ENCODE measurements around the gene KCNA1.

The KCNA1 gene

GRCh38 chr12:4864575-4864974 lies 45.1 kb upstream of the KCNA1 start:
- no peak overlapping the region for H3K4me2 ChIP-seq (ENCODE audit: low read depth, low read length)
- no peak overlapping the region for H3K9ac ChIP-seq (ENCODE audit: low read length)
- no peaks in the 10 kb centered on the region for H3K27me3 ChIP-seq (replicated peaks; ENCODE audit: insufficient read depth, low read length)

DNA sequence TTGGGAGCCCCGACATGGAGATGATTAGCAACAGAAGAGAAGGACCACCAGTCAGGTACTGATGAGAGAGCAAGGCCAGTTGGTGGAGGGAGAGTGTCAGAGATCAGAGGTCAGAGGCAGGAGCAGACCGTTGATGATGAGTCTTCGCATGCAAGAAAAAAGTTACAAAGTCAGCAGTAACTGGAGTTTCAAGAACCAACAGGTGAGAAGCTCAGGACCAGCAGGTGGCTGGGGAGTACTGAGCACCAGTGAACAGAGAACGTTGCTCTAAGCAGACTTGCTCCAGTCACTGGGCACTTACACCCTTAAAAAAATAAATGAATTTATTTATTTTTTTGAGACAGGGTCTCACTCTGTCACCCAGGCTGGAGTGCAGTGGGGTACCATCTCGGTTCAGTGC lies 44.5 kb upstream of the KCNA1 start:
- H3K79me2 ChIP-seq (ENCODE audit: low read length), result no peaks in the 10 kb centered on the region
- H3F3A ChIP-seq (ENCODE audit: insufficient read depth, low read length), result 0 out of 2 replicates have a peak, but pooled peaks cover 5% of the 10 kb centered on the region
- no peak overlapping the region for H3K4me3 ChIP-seq (ENCODE audit: low read length)
- no peak overlapping the region for H3K9ac ChIP-seq (ENCODE audit: low read length)
- H3K27me3 ChIP-seq (replicated peaks; ENCODE audit: insufficient read depth, low read length), result no peaks in the 10 kb centered on the region
- H3K4me2 ChIP-seq (ENCODE audit: low read depth, low read length), result no peak overlapping the region; the same call in 1 of the 2 replicates
- H3K4me1 ChIP-seq (ENCODE audit: low read length), result peaks cover 10% of the 10 kb centered on the region
- H3K9me3 ChIP-seq (replicated peaks; ENCODE audit: insufficient read depth, low read length), result no peaks in the 10 kb centered on the region
- H4K20me1 ChIP-seq (ENCODE audit: insufficient read depth, low read length), result no peaks in the 10 kb centered on the region
- peak; percentile 14; the same call in 1 of the 2 replicates for TF ChIP-seq CTCF (IDR thresholded peaks at IDR 0.05; ENCODE audit: low read length)
- no peak for TF ChIP-seq EZH2phosphoT487 (IDR thresholded peaks at IDR 0.05; ENCODE audit: low read length)
- TF ChIP-seq EZH2 (optimal IDR thresholded peaks at IDR 0.05; ENCODE audit: low read depth, low read length), result no peak
- no peaks in the 10 kb centered on the region for H3K9me2 ChIP-seq (replicated peaks; ENCODE audit: insufficient read depth, low read length)
- no peak overlapping the region for H3K27ac ChIP-seq (ENCODE audit: low read length)
- H2AFZ ChIP-seq (ENCODE audit: low read length), result no peak overlapping the region
- no peaks in the 10 kb centered on the region for H3K36me3 ChIP-seq (replicated peaks; ENCODE audit: insufficient read depth, low read length)
- DNase-seq, result peak; percentile 78

More at GRCh38 chr12:4864575-4864974, 45.1 kb upstream of the KCNA1 start:
- H2AFZ ChIP-seq (ENCODE audit: low read length), result no peak overlapping the region
- DNase-seq, result no peak
- no peaks in the 10 kb centered on the region for H4K20me1 ChIP-seq (ENCODE audit: insufficient read depth, low read length)
- H3K9me2 ChIP-seq (replicated peaks; ENCODE audit: insufficient read depth, low read length), result no peaks in the 10 kb centered on the region
- no peak overlapping the region for H3K27ac ChIP-seq (ENCODE audit: low read length)
- H3K9me3 ChIP-seq (replicated peaks; ENCODE audit: insufficient read depth, low read length), result no peaks in the 10 kb centered on the region
- H3K4me3 ChIP-seq (ENCODE audit: low read length), result no peak overlapping the region
- H3F3A ChIP-seq (ENCODE audit: insufficient read depth, low read length), result 0 out of 2 replicates have a peak, but pooled peaks cover 5% of the 10 kb centered on the region
- H3K36me3 ChIP-seq (replicated peaks; ENCODE audit: insufficient read depth, low read length), result no peaks in the 10 kb centered on the region
- H3K4me1 ChIP-seq (ENCODE audit: low read length), result peaks cover 13% of the 10 kb centered on the region
- H3K79me2 ChIP-seq (ENCODE audit: low read length), result no peaks in the 10 kb centered on the region
- TF ChIP-seq EZH2phosphoT487 (IDR thresholded peaks at IDR 0.05; ENCODE audit: low read length) (no peak), CTCF (IDR thresholded peaks at IDR 0.05; ENCODE audit: low read length) (no peak), EZH2 (optimal IDR thresholded peaks at IDR 0.05; ENCODE audit: low read depth, low read length) (no peak)

GRCh38 chr12:4866299-4866698 lies 43.4 kb upstream of the KCNA1 start:
- Histone ChIP-seq H3K36me3 (replicated peaks; ENCODE audit: insufficient read depth, low read length) (no peaks in the 10 kb centered on the region), H3F3A (ENCODE audit: insufficient read depth, low read length) (0 out of 2 replicates have a peak, but pooled peaks cover 5% of the 10 kb centered on the region), H3K27me3 (replicated peaks; ENCODE audit: insufficient read depth, low read length) (no peaks in the 10 kb centered on the region), H3K4me3 (ENCODE audit: low read length) (no peak overlapping the region), H4K20me1 (ENCODE audit: insufficient read depth, low read length) (no peaks in the 10 kb centered on the region), H3K4me1 (ENCODE audit: low read length) (peaks cover 7% of the 10 kb centered on the region), H3K9ac (ENCODE audit: low read length) (no peak overlapping the region), H3K4me2 (ENCODE audit: low read depth, low read length) (no peak overlapping the region), H2AFZ (ENCODE audit: low read length) (no peak overlapping the region), H3K9me2 (replicated peaks; ENCODE audit: insufficient read depth, low read length) (no peaks in the 10 kb centered on the region), H3K9me3 (replicated peaks; ENCODE audit: insufficient read depth, low read length) (no peaks in the 10 kb centered on the region), H3K79me2 (ENCODE audit: low read length) (no peaks in the 10 kb centered on the region), H3K27ac (ENCODE audit: low read length) (no peak overlapping the region)
- no peak for DNase-seq
- TF ChIP-seq CTCF (IDR thresholded peaks at IDR 0.05; ENCODE audit: low read length), result no peak
- no peak for TF ChIP-seq EZH2phosphoT487 (IDR thresholded peaks at IDR 0.05; ENCODE audit: low read length)
